H1 (cell line): ENCODE data around the gene ARID1B. TPM values are rescaled to one million over a fixed set of nuclear protein-coding genes. Genes with fewer than 3 reads are reported as not detected.

Source experiments
- CTCF ChIA-PET: fragments of 300-600 bp; sonication (Branson Sonifier 250); formaldehyde crosslinking; loops from one replicate; lab custom pipeline; 2021; ENCODE audit not compliant: partially characterized antibody; lab: Charles Lee
- POLR2A ChIA-PET: fragments of 300-600 bp; sonication (Branson Sonifier 250); formaldehyde crosslinking; loops from one replicate; lab custom pipeline; 2021; ENCODE audit warnings: inconsistent platforms; ENCODE audit not compliant: partially characterized antibody; lab: Charles Lee
- DNase-seq, 2 experiments: peaks; one replicate each; pipeline versions ENCODE4 v3.0.0 to v3.0.0-alpha.2; 2010 to 2022; ENCODE audit warnings: low spot score in 2 of 2, low read depth in 1 of 2, mixed read lengths in 1 of 2
- FAIRE-seq: peaks from 2 replicates; lab custom pipeline; 2011; peaks lifted over from hg19 to GRCh38; lab: Jason Lieb, UNC
- H2AFZ ChIP-seq: 2 replicates; pipeline ENCODE4 v1.8.1; 2012; ENCODE audit warnings: low read length, inconsistent platforms
- H2AK5ac ChIP-seq: 2 replicates; pipeline ENCODE4 v1.6.1; 2013; ENCODE audit warnings: low read depth, low read length
- H2BK120ac ChIP-seq: replicated peaks from 2 replicates; pipeline ENCODE3; 2013; ENCODE audit warnings: low read depth, low read length, inconsistent platforms
- H2BK12ac ChIP-seq: 2 replicates; pipeline ENCODE4 v1.6.1; 2013; ENCODE audit warnings: low read depth, low read length
- H2BK15ac ChIP-seq: 2 replicates; pipeline ENCODE4 v1.6.1; 2013; ENCODE audit warnings: low read length
- H2BK20ac ChIP-seq: 2 replicates; pipeline ENCODE4 v1.6.1; 2013; ENCODE audit warnings: low read length
- H2BK5ac ChIP-seq: 2 replicates; pipeline ENCODE4 v1.6.1; 2013; ENCODE audit warnings: low read depth, low read length
- H3K14ac ChIP-seq: 2 replicates; pipeline ENCODE4 v1.6.1; 2013; ENCODE audit warnings: inconsistent platforms; ENCODE audit not compliant: insufficient read length
- H3K18ac ChIP-seq: 2 replicates; pipeline ENCODE4 v1.6.1; 2013; ENCODE audit warnings: low read length; ENCODE audit errors: extremely low read depth
- H3K23ac ChIP-seq: 2 replicates; pipeline ENCODE4 v1.6.1; 2013; ENCODE audit warnings: inconsistent platforms; ENCODE audit not compliant: insufficient read length
- H3K23me2 ChIP-seq: 2 replicates; pipeline ENCODE4 v1.6.1; 2013; ENCODE audit warnings: low read depth, low read length
- H3K27ac ChIP-seq: 2 replicates; pipeline ENCODE4 v1.6.1; 2011; ENCODE audit warnings: low read depth, low read length, inconsistent platforms
- H3K27me3 ChIP-seq, 4 experiments: replicated peaks in 1 of 4; 1 replicate in 1 of 4; 2 replicates in 3 of 4; pipeline versions ENCODE4 v1.6.1 to v1.8.1; 2011 to 2013; ENCODE audit warnings: low read length in 3 of 4, mild to moderate bottlenecking in 3 of 4, inconsistent platforms in 2 of 4, mixed read lengths in 2 of 4, moderate library complexity in 1 of 4; ENCODE audit not compliant: control insufficient read depth in 3 of 4, insufficient read depth in 3 of 4; ENCODE audit errors: extremely low read depth in 1 of 4
- H3K36me3 ChIP-seq, 4 experiments: 2 replicates each; pipeline versions ENCODE4 v1.6.1 to v1.8.1; 2011 to 2013; ENCODE audit warnings: mild to moderate bottlenecking in 4 of 4, low read length in 3 of 4, moderate library complexity in 2 of 4, control low read depth in 1 of 4, inconsistent platforms in 1 of 4; ENCODE audit not compliant: insufficient read depth in 4 of 4, control insufficient read depth in 2 of 4
- H3K4ac ChIP-seq: replicated peaks from 2 replicates; pipeline ENCODE3; 2013; ENCODE audit warnings: low read length, low read depth, mixed read lengths, inconsistent platforms; ENCODE audit not compliant: insufficient read length
- H3K4me1 ChIP-seq, 4 experiments: replicated peaks in 1 of 4; 1 replicate in 1 of 4; 2 replicates in 3 of 4; pipeline versions ENCODE4 v1.6.1 to v1.8.1; 2011 to 2013; ENCODE audit warnings: low read length in 3 of 4, inconsistent platforms in 2 of 4, mixed read lengths in 1 of 4; ENCODE audit not compliant: insufficient read depth in 4 of 4, control insufficient read depth in 3 of 4
- H3K4me2 ChIP-seq, 2 experiments: 2 replicates each; pipeline versions ENCODE4 v1.6.1 to v1.8.1; 2011 to 2013; ENCODE audit warnings: low read depth in 2 of 2, low read length in 2 of 2, control low read depth in 1 of 2, inconsistent platforms in 1 of 2, mild to moderate bottlenecking in 1 of 2; ENCODE audit not compliant: insufficient read depth in 1 of 2
- H3K4me3 ChIP-seq, 4 experiments: fragments of 200-600, 300-600 bp in 1 of 4; sonication (generic), shearing (Covaris generic), sonication (Bioruptor Twin) in 1 of 4; 2 replicates each; pipeline versions ENCODE4 v1.5.1 to v1.8.1; 2011 to 2016; ENCODE audit warnings: low read length in 4 of 4, low read depth in 3 of 4, control low read depth in 2 of 4, inconsistent platforms in 2 of 4, mild to moderate bottlenecking in 2 of 4, mixed read lengths in 1 of 4, moderate library complexity in 1 of 4; ENCODE audit not compliant: insufficient read depth in 2 of 4; ENCODE audit errors: extremely low read depth in 1 of 4
- H3K56ac ChIP-seq: replicated peaks from 2 replicates; pipeline ENCODE3; 2013; ENCODE audit warnings: low read depth, mild to moderate bottlenecking, mixed read lengths, low read length, inconsistent platforms; ENCODE audit not compliant: insufficient read length
- H3K79me1 ChIP-seq: 2 replicates; pipeline ENCODE4 v1.6.1; 2013; ENCODE audit warnings: low read depth, low read length, control low read depth
- H3K79me2 ChIP-seq, 2 experiments: 2 replicates each; pipeline versions ENCODE4 v1.6.1 to v1.8.1; 2012 to 2013; ENCODE audit warnings: low read length in 2 of 2, mild to moderate bottlenecking in 2 of 2, inconsistent platforms in 1 of 2; ENCODE audit not compliant: insufficient read depth in 2 of 2, control insufficient read depth in 1 of 2
- H3K9ac ChIP-seq, 4 experiments: replicated peaks in 1 of 4; 1 replicate in 1 of 4; 2 replicates in 3 of 4; pipeline versions ENCODE4 v1.6.1 to v1.8.1; 2011 to 2013; ENCODE audit warnings: low read depth in 3 of 4, low read length in 3 of 4, control low read depth in 2 of 4, mild to moderate bottlenecking in 2 of 4, moderate library complexity in 2 of 4, inconsistent platforms in 1 of 4; ENCODE audit errors: extremely low read depth in 1 of 4
- H3K9me3 ChIP-seq, 2 experiments: 2 replicates each; pipeline versions ENCODE4 v1.6.1 to v1.8.1; 2012 to 2013; ENCODE audit warnings: mild to moderate bottlenecking in 2 of 2, moderate library complexity in 2 of 2, control low read depth in 1 of 2, inconsistent platforms in 1 of 2, low read depth in 1 of 2, low read length in 1 of 2, mixed read lengths in 1 of 2; ENCODE audit not compliant: insufficient read depth in 2 of 2
- H4K20me1 ChIP-seq, 2 experiments: replicated peaks in 1 of 2; 2 replicates each; pipeline versions ENCODE3 to v1.8.1; 2011 to 2013; ENCODE audit warnings: inconsistent platforms in 2 of 2, low read length in 2 of 2, mild to moderate bottlenecking in 1 of 2; ENCODE audit not compliant: insufficient read depth in 2 of 2, control insufficient read depth in 1 of 2
- H4K5ac ChIP-seq: 2 replicates; pipeline ENCODE4 v1.6.1; 2013; ENCODE audit warnings: low read length, low read depth, mixed read lengths, inconsistent platforms; ENCODE audit not compliant: insufficient read length
- H4K8ac ChIP-seq: 2 replicates; pipeline ENCODE4 v1.8.0; 2013; ENCODE audit warnings: mild to moderate bottlenecking, moderate library complexity, low read length, inconsistent platforms; ENCODE audit not compliant: insufficient read depth; ENCODE audit errors: extremely low read depth
- H4K91ac ChIP-seq: replicated peaks from 2 replicates; pipeline ENCODE3; 2013; ENCODE audit warnings: low read length, mixed read lengths, inconsistent platforms; ENCODE audit not compliant: insufficient read length
- ASH2L ChIP-seq: fragments of 200-600, 300-600 bp; sonication (generic); IDR thresholded peaks from one replicate; pipeline ENCODE4 v1.7.1; 2017; ENCODE audit warnings: low read length
- BRCA1 ChIP-seq: IDR thresholded peaks from 2 replicates; pipeline ENCODE4 v1.6.1; 2012; ENCODE audit warnings: low read depth, low read length, improper control_type of control experiment
- FOSL1 ChIP-seq: IDR thresholded peaks from 2 replicates; pipeline ENCODE4 v1.6.1; 2011; ENCODE audit warnings: mild to moderate bottlenecking, low read depth, low read length, moderate library complexity; ENCODE audit not compliant: insufficient read depth
- HDAC2 ChIP-seq, 2 experiments: fragments of 300-600 bp in 1 of 2; sonication (generic) in 1 of 2; IDR thresholded peaks; 2 replicates each; pipeline ENCODE4 v1.6.1; 2011 to 2012; ENCODE audit warnings: low read depth in 2 of 2, low read length in 2 of 2, mild to moderate bottlenecking in 2 of 2, moderate library complexity in 2 of 2, borderline replicate concordance in 1 of 2, inconsistent platforms in 1 of 2
- JUN ChIP-seq: IDR thresholded peaks from 2 replicates; pipeline ENCODE4 v1.6.1; 2011; ENCODE audit warnings: low read depth, mild to moderate bottlenecking, improper control_type of control experiment, low read length
- JUND ChIP-seq: IDR thresholded peaks from 2 replicates; pipeline ENCODE4 v1.6.1; 2011; ENCODE audit warnings: mild to moderate bottlenecking, improper control_type of control experiment, low read length
- MAFK ChIP-seq: IDR thresholded peaks from 2 replicates; pipeline ENCODE4 v1.6.1; 2012; ENCODE audit warnings: low read depth, mild to moderate bottlenecking, improper control_type of control experiment, low read length
- RAD21 ChIP-seq, 2 experiments: IDR thresholded peaks in 1 of 2; conservative IDR thresholded peaks in 1 of 2; 2 replicates each; pipeline ENCODE4 v1.6.1; 2011; ENCODE audit warnings: low read depth in 2 of 2, low read length in 2 of 2, improper control_type of control experiment in 1 of 2, inconsistent platforms in 1 of 2, mild to moderate bottlenecking in 1 of 2, moderate library complexity in 1 of 2
- RFX5 ChIP-seq: IDR thresholded peaks from 2 replicates; pipeline ENCODE4 v1.6.1; 2011; ENCODE audit warnings: low read depth, low read length, improper control_type of control experiment, borderline replicate concordance
- TAF1 ChIP-seq: IDR thresholded peaks from 2 replicates; pipeline ENCODE4 v1.6.1; 2011; ENCODE audit warnings: mild to moderate bottlenecking, low read depth, low read length
- TAF7 ChIP-seq: optimal IDR thresholded peaks from 2 replicates; pipeline ENCODE3; 2011; ENCODE audit warnings: low read depth, mild to moderate bottlenecking, inconsistent platforms, low read length, moderate library complexity, borderline replicate concordance
- TCF12 ChIP-seq: IDR thresholded peaks from 2 replicates; pipeline ENCODE4 v1.6.1; 2011; ENCODE audit warnings: low read depth, mild to moderate bottlenecking, low read length
- WGBS, 2 experiments: shearing (Covaris generic) in 1 of 2; methylation state at CpG; one replicate each; pipeline versions ENCODE4 v1.1.6 to v1.1.7; 2013 to 2015; ENCODE audit warnings: low lambda C conversion rate in 2 of 2, mixed read lengths in 2 of 2, inconsistent platforms in 1 of 2, low coverage in 1 of 2, missing lambda C conversion rate in 1 of 2; ENCODE audit not compliant: insufficient replicate concordance in 2 of 2, insufficient coverage in 1 of 2, insufficient read length in 1 of 2; ENCODE audit errors: extremely low coverage in 1 of 2, missing lambda C conversion rate in 1 of 2; 5-methylcytosine and 5-hydroxymethylcytosine counted together
- polyA plus RNA-seq, 7 experiments: library from polyadenylated mRNA; depleted of rRNA in 3 of 7; stranded (reverse) in 5 of 7; unstranded in 2 of 7; fragments of >200 nt in 5 of 7; fragments of 200-250 nt in 2 of 7; gene quantifications; 1 replicate in 5 of 7; 2 replicates in 1 of 7; 4 replicates in 1 of 7; pipeline versions ENCODE4 v1.2.1 to v1.2.3, GENCODE V29; 2011 to 2013; ENCODE audit warnings: missing spikeins in 2 of 7, mixed read lengths in 2 of 7
- total RNA-seq: library from RNA; stranded (reverse); fragmentation: NEBNext Ultra II Directional; extraction: Animal tissue kit (Norgen Biotek cat#: 25700); gene quantifications from 2 replicates; pipeline ENCODE4 v1.2.1, GENCODE V29; 2021

ARID1B gene
- total and polyA plus RNA-seq, 2 of the 8 experiments (the other 6 are each of a cell fraction or from before 2014, with no cell fraction given): 24.3 to 70.3 TPM

DNA sequence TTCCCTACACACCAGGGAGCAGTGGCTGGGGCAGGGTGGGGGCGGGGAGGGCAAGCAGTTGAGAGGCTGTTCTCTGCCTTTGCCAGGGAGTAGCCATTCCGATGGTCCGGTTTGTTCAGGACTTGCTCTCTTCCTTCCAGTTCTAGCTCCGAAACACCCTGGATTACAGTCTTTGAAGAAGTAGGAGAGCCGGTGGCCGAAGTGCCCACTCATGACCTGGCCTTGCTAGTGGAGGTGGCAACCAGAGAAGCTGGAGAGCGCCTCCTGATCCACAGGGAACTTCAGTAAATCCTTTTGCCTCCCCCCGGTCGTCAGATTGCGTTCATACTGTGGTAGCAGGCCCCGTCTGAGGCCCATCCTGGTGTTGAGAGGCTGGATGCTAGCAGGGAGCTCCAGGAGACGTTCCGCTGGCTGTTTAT lies 92.8 kb downstream of the ARID1B start:
- peaks cover 0 to 21% (median 13%) of the 10 kb centered on the region in 4 experiments for H3K4me1 ChIP-seq
- ChIA-PET POLR2A (interaction anchor here (0.9 kb wide), 1 partner anchor 17 kb away, joined by 5 read pairs; no protein-coding TSS in a partner anchor), CTCF (interaction anchor here (0.6 to 1.9 kb wide), 10 partner anchors 13 to 84 kb away, joined by 3 to 5 read pairs (median 4); no protein-coding TSS in a partner anchor)
- WGBS, 2 experiments: 34% methylated on average over 12 of the region's 13 CpGs; no CpG with 5 or more reads in 1 of the 2 experiments
- peaks cover 9 to 12% of the 10 kb centered on the region in 2 experiments for H4K20me1 ChIP-seq
- peak overlapping the region; percentile 52 for H2BK120ac ChIP-seq
- H3K9me3 ChIP-seq: no peaks in the 10 kb centered on the region
- H4K5ac ChIP-seq: peak overlapping the region; percentile 92
- FAIRE-seq (no peak), DNase-seq (peak in 1 of 2 experiments; percentile 60)
- H3K23me2 ChIP-seq: no peaks in the 10 kb centered on the region
- no peak overlapping the region; the same call in 1 of the 2 replicates for H4K8ac ChIP-seq
- H2AK5ac ChIP-seq: no peak overlapping the region
- no peaks in the 10 kb centered on the region for H3K27me3 ChIP-seq
- H3K4me3 ChIP-seq: peak overlapping the region in 2 of 4 experiments; percentile 4 to 51; a peak in 3 of 8 replicates
- peak overlapping the region; percentile 60; the same call in 1 of the 2 replicates for H3K18ac ChIP-seq
- peaks cover 17% of the 10 kb centered on the region for H3K79me1 ChIP-seq
- no peaks in the 10 kb centered on the region for H3K36me3 ChIP-seq
- H2BK15ac ChIP-seq: no peak overlapping the region
- H2BK5ac ChIP-seq: peak overlapping the region; percentile 86; the same call in 1 of the 2 replicates
- H2AFZ ChIP-seq: no peak overlapping the region
- H2BK20ac ChIP-seq: no peak overlapping the region
- peak overlapping the region in 2 of 4 experiments; percentile 35 to 45; a peak in 3 of 7 replicates for H3K9ac ChIP-seq
- H3K79me2 ChIP-seq: peaks cover 12 to 100% of the 10 kb centered on the region in 2 experiments
- H3K4me2 ChIP-seq: peak overlapping the region; percentile 66 to 72
- no peak overlapping the region for H3K4ac ChIP-seq
- H3K23ac ChIP-seq: no peak overlapping the region
- peak overlapping the region; percentile 18 for H2BK12ac ChIP-seq
- H4K91ac ChIP-seq: peak overlapping the region; percentile 68
- H3K56ac ChIP-seq: no peak overlapping the region
- H3K27ac ChIP-seq: peak overlapping the region; percentile 69
- no peak overlapping the region for H3K14ac ChIP-seq
- TF ChIP-seq BRCA1 (no peak), RAD21 (IDR thresholded peaks at IDR 0.05 in 1 of 2, conservative IDR thresholded peaks at IDR 0.05 in 1 of 2; ENCODE audit: low read depth in 2 of 2, low read length in 2 of 2) (no peak), RFX5 (no peak), MAFK (no peak), FOSL1 (no peak), JUND (no peak), TAF7 (no peak), TCF12 (0 out of 2 replicates have a peak, but pooled peaks have one; percentile 17), HDAC2 (IDR thresholded peaks at IDR 0.05; ENCODE audit: borderline replicate concordance in 1 of 2, low read depth in 2 of 2, low read length in 2 of 2) (peak in 1 of 2 experiments; percentile 15; a peak in 1 of 4 replicates), ASH2L (peak; percentile 87), TAF1 (0 out of 2 replicates have a peak, but pooled peaks have one; percentile 18), JUN (no peak)
